HG02973 (cell line): ENCODE data around the gene DHFR.
"Not testable (repeated sequence)": the region's sequence is repeated elsewhere in the genome, so short reads cannot be mapped to it uniquely, and the experiment has no call there.

Experiments used
- ATAC-seq: cut with Tn5 transposase; IDR thresholded peaks from one replicate; pipeline ENCODE4 v1.9.1; 2021; ENCODE audit warnings: moderate library complexity; ENCODE audit not compliant: unreplicated experiment

DHFR gene

GRCh38 chr5:80654391-80655230 lies at the start of gene DHFR, which contains the start of gene MSH3:
TSS of gene DHFR (minus strand) at chr5:80654983. CDS start at chr5:80654489, 494 bp downstream.
TSS of gene MSH3 (plus strand) at chr5:80654652. CDS start at chr5:80654728, 76 bp downstream.
- peak; percentile 33 for ATAC-seq

GRCh38 chr5:80704221-80704620 lies 49.4 kb upstream of the DHFR start:
- no peak for ATAC-seq

GRCh38 chr5:80703747-80704146 lies 49.0 kb upstream of the DHFR start:
- no peak for ATAC-seq

GRCh38 chr5:80703291-80703690 lies 48.5 kb upstream of the DHFR start:
- ATAC-seq, result no peak

GRCh38 chr5:80701597-80701996 lies 46.8 kb upstream of the DHFR start:
- no peak for ATAC-seq

- no peak for ATAC-seq
Observed at GRCh38 chr5:80698369-80698768, 43.6 kb upstream of the DHFR start.

- ATAC-seq, result no peak
Observed at GRCh38 chr5:80697100-80697499, 42.3 kb upstream of the DHFR start.

- ATAC-seq, result no peak
Observed at GRCh38 chr5:80696450-80696849, 41.7 kb upstream of the DHFR start.

- no peak for ATAC-seq
Observed at GRCh38 chr5:80695666-80696065, 40.9 kb upstream of the DHFR start.

GRCh38 chr5:80689627-80690026 lies 34.8 kb upstream of the DHFR start:
- no peak for ATAC-seq

GRCh38 chr5:80688648-80689420 lies 34.1 kb upstream of the DHFR start:
- ATAC-seq, result no peak

- no peak for ATAC-seq
Observed at GRCh38 chr5:80686757-80687156, 32.0 kb upstream of the DHFR start.

- ATAC-seq, result no peak
Observed at GRCh38 chr5:80676706-80677105, 21.9 kb upstream of the DHFR start.

GRCh38 chr5:80672140-80672736 lies 17.5 kb upstream of the DHFR start:
- no peak for ATAC-seq

GRCh38 chr5:80668016-80668969 lies 13.5 kb upstream of the DHFR start:
- ATAC-seq, result no peak

- ATAC-seq, result no peak
Observed at GRCh38 chr5:80667384-80667783, 12.6 kb upstream of the DHFR start.

GRCh38 chr5:80665057-80665456 lies 10.3 kb upstream of the DHFR start:
- ATAC-seq, result no peak

- ATAC-seq, result no peak
Observed at GRCh38 chr5:80662108-80662507, 7.3 kb upstream of the DHFR start.

- ATAC-seq, result not testable (repeated sequence)
Observed at GRCh38 chr5:80660661-80661060, 5.9 kb upstream of the DHFR start.

- no peak for ATAC-seq
Observed at GRCh38 chr5:80659106-80659505, 4.3 kb upstream of the DHFR start.
